Activated naive CD8-positive, alpha-beta T cell treated with anti-CD3 and anti-CD28 coated beads, Interleukin-2, amount 10 ng/mL, durations not matched to agents 7 days and 5 days (primary cell): ENCODE measurements around the gene TIMP4. TPM values are rescaled to one million over a fixed set of nuclear protein-coding genes. Genes with fewer than 3 reads are reported as not detected.

Experiments used
- ATAC-seq: fragments of 150-1000 bp; cut with Tn5 transposase; one replicate; pipeline ENCODE4 v1.10.0; 2021; ENCODE audit warnings: low read depth, moderate library complexity
- POLR2A ChIA-PET: fragments of 350-600 bp; sonication (Branson Sonifier 250); formaldehyde crosslinking; loops from one replicate; lab custom pipeline; 2021; ENCODE audit warnings: antibody characterized with exemption; lab: Charles Lee
- DNase-seq: peaks from one replicate; pipeline ENCODE4 v3.0.0; 2021
- H3K27ac Mint-ChIP-seq: one replicate; pipeline ENCODE4 v1.8.0; 2022; ENCODE audit warnings: mild to moderate bottlenecking, mixed read lengths
- H3K27me3 Mint-ChIP-seq: one replicate; pipeline ENCODE4 v1.8.0; 2022; ENCODE audit warnings: mild to moderate bottlenecking, moderate library complexity, mixed read lengths
- H3K36me3 Mint-ChIP-seq: one replicate; pipeline ENCODE4 v1.8.0; 2021; ENCODE audit warnings: mild to moderate bottlenecking, mixed read lengths
- H3K4me1 Mint-ChIP-seq: one replicate; pipeline ENCODE4 v1.8.0; 2021; ENCODE audit warnings: mixed read lengths
- H3K4me3 Mint-ChIP-seq: one replicate; pipeline ENCODE4 v1.8.0; 2022; ENCODE audit warnings: mild to moderate bottlenecking, moderate library complexity, mixed read lengths
- H3K9me3 Mint-ChIP-seq: one replicate; pipeline ENCODE4 v1.8.0; 2021; ENCODE audit warnings: mixed read lengths
- total RNA-seq, 2 experiments: library from RNA; stranded (reverse); gene quantifications; one replicate each; pipeline ENCODE4 v1.2.3, GENCODE V29; 2021

Gene TIMP4
- total RNA-seq, 2 experiments from 2014 or later, result not detected

DNA sequence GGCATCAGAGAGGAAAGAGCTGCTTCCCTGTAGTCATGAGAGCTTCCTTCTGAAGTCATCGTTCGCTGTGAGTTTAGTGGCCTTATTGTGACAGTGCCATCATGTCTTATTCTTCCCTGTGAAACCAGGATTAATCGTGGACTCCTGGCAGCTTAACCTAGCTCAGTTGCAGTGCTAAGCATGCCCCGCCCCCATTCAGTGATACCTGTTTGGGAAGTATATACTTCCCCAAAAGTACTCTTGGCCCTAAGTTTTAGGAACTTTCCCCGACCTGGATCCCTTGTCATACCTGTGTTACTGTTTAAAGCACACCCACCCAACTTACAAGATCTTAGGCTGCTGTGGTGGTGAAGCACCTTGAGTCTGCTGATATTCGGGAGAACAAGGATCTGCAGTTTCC is 32.1 kb upstream of the TIMP4 start:
- POLR2A ChIA-PET, result no interaction called here
- H3K27me3 Mint-ChIP-seq, result peaks cover 5% of the 10 kb centered on the region
- H3K4me3 Mint-ChIP-seq, result no peak overlapping the region
- peaks cover 19% of the 10 kb centered on the region for H3K4me1 Mint-ChIP-seq
- ATAC-seq (no peak), DNase-seq (no peak)
- no peaks in the 10 kb centered on the region for H3K36me3 Mint-ChIP-seq
- H3K27ac Mint-ChIP-seq, result no peak overlapping the region
- no peaks in the 10 kb centered on the region for H3K9me3 Mint-ChIP-seq

- ATAC-seq (no peak), DNase-seq (no peak)
- Mint-ChIP-seq H3K36me3 (no peaks in the 10 kb centered on the region), H3K27me3 (peaks cover 5% of the 10 kb centered on the region), H3K4me3 (no peak overlapping the region), H3K9me3 (no peaks in the 10 kb centered on the region), H3K27ac (no peak overlapping the region), H3K4me1 (peaks cover 19% of the 10 kb centered on the region)
- POLR2A ChIA-PET, result no interaction called here
Measured at GRCh38 chr3:12190221-12190807, 31.6 kb upstream of the TIMP4 start.

DNA sequence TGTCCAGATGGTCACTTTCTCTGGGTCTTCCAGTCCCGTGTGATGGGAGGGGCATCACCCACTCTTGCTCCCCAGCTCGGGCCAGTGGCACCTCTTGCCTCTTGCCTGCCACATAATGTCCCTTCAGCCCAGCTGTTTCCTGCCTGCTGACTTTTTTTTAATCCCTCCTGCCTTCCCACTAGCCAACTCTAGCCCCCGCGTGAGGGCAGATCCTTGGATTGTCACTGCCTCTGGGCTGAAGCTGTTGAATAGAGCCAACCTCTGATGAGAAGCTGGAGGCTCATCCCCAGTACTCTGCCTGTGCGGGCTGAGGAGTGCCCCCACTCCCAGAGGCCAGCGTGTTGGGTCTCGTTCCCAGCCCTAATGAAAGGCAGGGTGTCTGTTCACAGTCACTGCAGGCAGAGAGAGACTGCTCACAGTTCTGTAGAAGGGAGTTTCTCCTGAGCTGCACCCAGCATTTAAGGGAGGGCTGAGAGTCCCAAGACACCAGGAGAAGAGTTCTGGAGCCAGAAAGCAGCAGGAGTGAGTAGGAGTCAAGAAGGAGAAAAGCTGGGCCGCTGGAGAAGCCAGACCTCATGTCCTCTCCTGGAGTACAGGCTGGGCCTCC is 30.1 kb upstream of the TIMP4 start:
- Mint-ChIP-seq H3K4me1 (peaks cover 9% of the 10 kb centered on the region), H3K9me3 (no peaks in the 10 kb centered on the region), H3K4me3 (no peak overlapping the region), H3K27ac (no peak overlapping the region), H3K36me3 (no peaks in the 10 kb centered on the region), H3K27me3 (peaks cover 8% of the 10 kb centered on the region)
- no peak for ATAC-seq
- POLR2A ChIA-PET, result interaction anchor here (1.5 kb wide), 1 partner anchor 295 kb away, joined by 4 read pairs; the partner anchor contains the start of gene TSEN2
- DNase-seq, result no peak

GRCh38 chr3:12188328-12188648 is 29.6 kb upstream of the TIMP4 start:
- H3K4me1 Mint-ChIP-seq, result peaks cover 9% of the 10 kb centered on the region
- POLR2A ChIA-PET, result interaction anchor here (1.5 kb wide), 1 partner anchor 296 kb away, joined by 4 read pairs; the partner anchor contains the start of gene TSEN2
- no peak for DNase-seq

GRCh38 chr3:12187448-12188327 is 29.0 kb upstream of the TIMP4 start:
- peak; percentile 43 for DNase-seq
- POLR2A ChIA-PET, result interaction anchor here (1.5 kb wide), 1 partner anchor 296 kb away, joined by 4 read pairs; the partner anchor contains the start of gene TSEN2
- Mint-ChIP-seq H3K36me3 (no peaks in the 10 kb centered on the region), H3K9me3 (no peaks in the 10 kb centered on the region), H3K27ac (peak overlapping the region; percentile 2), H3K27me3 (peaks cover 8% of the 10 kb centered on the region), H3K4me3 (peak overlapping the region; percentile 33), H3K4me1 (peaks cover 8% of the 10 kb centered on the region)
- peak; percentile 90 for ATAC-seq

More at GRCh38 chr3:12188328-12188648, 29.6 kb upstream of the TIMP4 start:
- ATAC-seq, result no peak
- Mint-ChIP-seq H3K9me3 (no peaks in the 10 kb centered on the region), H3K27ac (no peak overlapping the region), H3K4me3 (no peak overlapping the region), H3K36me3 (no peaks in the 10 kb centered on the region), H3K27me3 (peaks cover 8% of the 10 kb centered on the region)

DNA sequence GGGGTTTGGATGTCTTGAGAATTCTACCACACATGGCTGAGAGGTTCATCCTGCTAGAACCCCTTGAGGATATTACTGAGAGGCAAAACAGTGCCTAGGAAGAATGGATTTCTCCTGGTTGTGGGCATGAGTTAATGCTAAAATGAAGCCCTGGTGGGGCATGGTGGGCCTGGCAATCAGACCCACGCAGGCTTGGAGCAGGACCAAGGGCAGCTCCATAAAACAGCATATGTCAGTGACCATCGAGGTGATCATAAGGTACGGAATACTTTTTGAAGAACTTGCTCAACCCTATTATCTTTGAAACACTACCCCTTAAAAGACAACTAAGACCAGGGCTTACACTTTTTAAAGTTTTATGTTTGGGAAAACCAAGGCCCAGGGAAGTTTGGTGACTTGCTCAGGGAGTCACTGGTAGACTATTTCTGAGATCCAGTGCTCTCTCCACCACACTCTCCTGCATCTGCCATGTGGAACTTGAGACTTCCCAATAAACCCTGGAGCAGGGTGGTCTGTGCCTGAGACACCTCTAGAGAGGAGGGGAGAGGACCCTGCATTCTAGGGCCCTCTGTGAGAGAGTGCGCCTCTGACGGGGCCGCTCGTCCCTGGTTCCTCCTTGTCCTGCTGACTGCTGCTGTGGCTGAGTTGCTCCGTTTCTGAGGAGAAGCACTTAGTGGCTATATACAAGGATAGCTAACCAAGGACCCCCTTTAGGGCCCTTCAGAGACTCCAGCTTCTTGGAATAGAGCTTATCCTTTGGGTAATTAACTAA is 28.0 kb upstream of the TIMP4 start:
- Mint-ChIP-seq H3K36me3 (no peaks in the 10 kb centered on the region), H3K4me3 (no peak overlapping the region), H3K9me3 (no peaks in the 10 kb centered on the region), H3K27ac (no peak overlapping the region), H3K27me3 (peaks cover 8% of the 10 kb centered on the region), H3K4me1 (peaks cover 14% of the 10 kb centered on the region)
- POLR2A ChIA-PET, result no interaction called here
- ATAC-seq (no peak), DNase-seq (no peak)

DNA sequence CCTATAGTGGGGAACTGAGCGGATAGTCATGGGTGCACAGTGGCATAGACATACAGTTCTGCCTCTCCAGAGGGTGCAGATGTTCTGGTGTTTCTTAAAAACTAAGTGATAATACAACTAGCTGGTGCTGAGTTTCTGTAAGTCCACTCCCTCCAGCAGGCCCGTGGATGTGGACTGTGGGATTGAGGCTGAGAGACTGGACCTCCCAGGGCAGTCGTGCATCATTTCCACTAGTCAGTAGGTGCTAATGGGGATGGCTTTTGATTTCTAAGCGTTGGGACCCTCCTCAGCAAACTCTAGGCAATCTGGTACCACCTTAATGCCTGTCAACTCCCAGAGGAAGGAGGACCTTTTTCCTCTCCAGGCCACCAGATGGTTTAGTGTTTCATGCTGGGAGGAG is 27.3 kb upstream of the TIMP4 start:
- Mint-ChIP-seq H3K9me3 (no peaks in the 10 kb centered on the region), H3K27ac (no peak overlapping the region), H3K27me3 (peaks cover 8% of the 10 kb centered on the region), H3K4me3 (no peak overlapping the region), H3K4me1 (peaks cover 17% of the 10 kb centered on the region), H3K36me3 (no peaks in the 10 kb centered on the region)
- POLR2A ChIA-PET, result no interaction called here
- DNase-seq, result no peak
- ATAC-seq, result no peak

DNA sequence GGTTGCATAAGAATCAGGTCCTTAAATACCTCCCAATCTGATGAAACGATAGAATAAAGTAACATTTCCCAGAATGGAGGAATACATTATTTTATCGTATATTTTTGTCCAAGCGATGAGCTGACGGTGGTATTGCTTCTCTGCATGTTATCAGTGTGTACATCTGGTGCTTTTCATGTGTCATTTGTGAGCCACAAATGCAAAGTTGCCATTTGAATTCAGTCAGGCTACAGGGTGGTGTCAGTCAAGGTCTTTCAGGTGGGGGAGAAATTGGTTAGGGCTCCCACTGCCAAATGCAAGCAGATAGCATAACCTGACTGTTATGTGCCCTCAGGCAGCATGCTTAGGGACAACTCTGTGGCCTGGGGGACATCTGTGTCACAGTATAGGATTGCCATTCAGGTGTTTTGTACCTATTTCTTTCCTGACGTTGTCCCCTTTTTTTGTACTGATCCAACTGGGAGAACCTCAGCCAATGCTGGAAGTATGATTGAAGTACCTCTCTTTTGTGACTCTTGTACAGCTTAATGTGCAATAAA is 26.5 kb upstream of the TIMP4 start:
- ATAC-seq (no peak), DNase-seq (no peak)
- Mint-ChIP-seq H3K9me3 (no peaks in the 10 kb centered on the region), H3K27ac (no peak overlapping the region), H3K4me1 (peaks cover 17% of the 10 kb centered on the region), H3K4me3 (no peak overlapping the region), H3K27me3 (peaks cover 6% of the 10 kb centered on the region), H3K36me3 (no peaks in the 10 kb centered on the region)
- POLR2A ChIA-PET, result no interaction called here

DNA sequence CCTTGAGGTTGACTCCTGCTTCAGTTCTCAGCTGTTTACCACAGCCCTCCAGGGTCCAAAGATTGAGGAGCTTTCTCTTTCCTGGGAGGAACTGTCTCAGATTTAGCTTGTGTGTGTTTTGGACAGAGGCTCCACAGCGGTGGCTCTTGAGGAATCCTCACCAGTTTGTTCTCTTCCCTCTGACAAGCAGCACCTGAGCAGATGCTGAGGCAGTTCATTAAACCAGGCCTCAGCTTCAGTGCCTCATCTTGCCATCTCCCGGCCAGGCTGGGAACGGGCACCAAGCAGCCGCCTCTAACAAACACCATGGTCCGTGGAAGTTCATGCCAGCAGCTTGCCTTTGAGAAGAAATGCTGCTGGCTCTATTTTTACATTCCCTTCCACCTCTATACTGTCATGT is 25.8 kb upstream of the TIMP4 start:
- ATAC-seq, result no peak
- POLR2A ChIA-PET, result no interaction called here

GRCh38 chr3:12182687-12183441 is 24.2 kb upstream of the TIMP4 start:
- POLR2A ChIA-PET, result no interaction called here
- DNase-seq (no peak), ATAC-seq (no peak)
- no peak overlapping the region for H3K27ac Mint-ChIP-seq
- no peaks in the 10 kb centered on the region for H3K36me3 Mint-ChIP-seq
- H3K27me3 Mint-ChIP-seq, result peaks cover 3% of the 10 kb centered on the region
- no peaks in the 10 kb centered on the region for H3K9me3 Mint-ChIP-seq
- no peak overlapping the region for H3K4me3 Mint-ChIP-seq
- peaks cover 14% of the 10 kb centered on the region for H3K4me1 Mint-ChIP-seq

More for the DNA sequence above, 25.8 kb upstream of the TIMP4 start:
- H3K4me1 Mint-ChIP-seq, result peaks cover 17% of the 10 kb centered on the region
- H3K27ac Mint-ChIP-seq, result no peak overlapping the region
- H3K36me3 Mint-ChIP-seq, result no peaks in the 10 kb centered on the region
- H3K4me3 Mint-ChIP-seq, result no peak overlapping the region
- peaks cover 3% of the 10 kb centered on the region for H3K27me3 Mint-ChIP-seq
- no peak for DNase-seq
- no peaks in the 10 kb centered on the region for H3K9me3 Mint-ChIP-seq

- Mint-ChIP-seq H3K9me3 (no peaks in the 10 kb centered on the region), H3K27me3 (peaks cover 3% of the 10 kb centered on the region), H3K4me1 (peaks cover 9% of the 10 kb centered on the region), H3K36me3 (no peaks in the 10 kb centered on the region), H3K27ac (no peak overlapping the region), H3K4me3 (no peak overlapping the region)
- POLR2A ChIA-PET, result no interaction called here
- no peak for ATAC-seq
- DNase-seq, result no peak
Measured at GRCh38 chr3:12181806-12182205, 23.1 kb upstream of the TIMP4 start.

DNA sequence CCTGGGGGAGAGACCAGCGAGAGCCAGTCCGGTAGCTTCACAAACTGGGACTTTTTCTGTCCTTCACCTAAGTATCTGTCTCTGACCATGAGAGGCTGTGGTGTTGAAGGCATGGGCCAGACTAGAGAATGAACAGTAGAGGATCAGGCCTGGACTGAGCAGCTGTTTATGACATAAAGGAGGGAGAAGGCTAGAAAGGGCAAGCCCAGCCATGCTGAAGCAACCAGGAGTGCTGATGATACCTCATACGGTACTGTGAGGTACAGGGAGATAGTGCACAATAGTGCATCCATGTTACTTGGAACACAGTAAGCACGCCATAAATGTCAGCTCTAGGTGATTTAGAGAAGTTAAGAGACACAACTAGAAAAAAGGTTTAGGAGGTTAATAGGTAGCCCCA is 22.6 kb upstream of the TIMP4 start:
- Mint-ChIP-seq H3K27ac (no peak overlapping the region), H3K27me3 (peaks cover 3% of the 10 kb centered on the region), H3K4me3 (no peak overlapping the region), H3K9me3 (no peaks in the 10 kb centered on the region), H3K4me1 (peaks cover 9% of the 10 kb centered on the region), H3K36me3 (no peaks in the 10 kb centered on the region)
- ATAC-seq, result no peak
- POLR2A ChIA-PET, result no interaction called here
- DNase-seq, result no peak
